Natural killer cell (primary cell): Measurements from ENCODE around the gene POLR1A. TPM values are rescaled to one million over a fixed set of nuclear protein-coding genes. Genes with fewer than 3 reads are reported as not detected.

Source experiments
- ATAC-seq, 3 donors: fragments of 150-1000 bp in 2 of 3; fragments of 200-7000 bp in 1 of 3; cut with Tn5 transposase; 1 replicate in 1 of 3; 2 replicates in 2 of 3; pipeline ENCODE4 v1.10.0; 2021; ENCODE audit warnings: mild to moderate bottlenecking in 2 of 3, moderate library complexity in 2 of 3
- DNase-seq, 2 donors: peaks; one replicate each; pipeline versions ENCODE4 v3.0.0 to v3.0.0-alpha.2; 2013 to 2021; ENCODE audit warnings: mixed read lengths in 1 of 2
- H3K27ac ChIP-seq: one replicate; pipeline ENCODE4 v1.5.1; 2013; ENCODE audit warnings: mild to moderate bottlenecking, low read length
- H3K27me3 ChIP-seq: one replicate; pipeline ENCODE4 v1.6.1; 2013; ENCODE audit warnings: low read length; ENCODE audit not compliant: control insufficient read depth, insufficient read depth
- H3K36me3 ChIP-seq: one replicate; pipeline ENCODE4 v1.6.1; 2013; ENCODE audit warnings: low read length; ENCODE audit not compliant: control insufficient read depth, insufficient read depth
- H3K4me1 ChIP-seq: one replicate; pipeline ENCODE4 v1.6.1; 2013; ENCODE audit warnings: low read length; ENCODE audit not compliant: control insufficient read depth, insufficient read depth
- H3K4me3 ChIP-seq: one replicate; pipeline ENCODE4 v1.5.1; 2013; ENCODE audit warnings: low read length
- H3K9me3 ChIP-seq: one replicate; pipeline ENCODE4 v1.6.1; 2013; ENCODE audit warnings: low read length; ENCODE audit not compliant: control insufficient read depth, insufficient read depth
- H3K27ac Mint-ChIP-seq, 2 donors: one replicate each; pipeline ENCODE4 v1.8.0; 2022; ENCODE audit warnings: mild to moderate bottlenecking in 2 of 2, mixed read lengths in 2 of 2, moderate library complexity in 1 of 2
- H3K27me3 Mint-ChIP-seq, 2 donors: one replicate each; pipeline ENCODE4 v1.8.0; 2022; ENCODE audit warnings: low read depth in 2 of 2, mixed read lengths in 2 of 2
- H3K36me3 Mint-ChIP-seq: one replicate; pipeline ENCODE4 v1.8.0; 2022; ENCODE audit warnings: mixed read lengths
- H3K4me1 Mint-ChIP-seq, 2 donors: one replicate each; pipeline ENCODE4 v1.8.0; 2022; ENCODE audit warnings: mixed read lengths in 2 of 2
- H3K4me3 Mint-ChIP-seq: one replicate; pipeline ENCODE4 v1.8.0; 2022; ENCODE audit warnings: mild to moderate bottlenecking, moderate library complexity, mixed read lengths
- H3K9me3 Mint-ChIP-seq, 2 donors: one replicate each; pipeline ENCODE4 v1.8.0; 2022; ENCODE audit warnings: mixed read lengths in 2 of 2
- WGBS: methylation state at CpG from one replicate; pipeline ENCODE4 v1.1.7; 2013; ENCODE audit warnings: missing lambda C conversion rate; ENCODE audit not compliant: insufficient coverage; 5-methylcytosine and 5-hydroxymethylcytosine counted together
- intact Hi-C: fragments of 100-400 bp; cut with micrococcal nuclease; formaldehyde crosslinking; loops from one replicate; pipeline ENCODE4 v1.14.2; 2022
- total RNA-seq, 4 donors: library from RNA; stranded (reverse); fragments of 120-200 nt in 1 of 4; gene quantifications; one replicate each; pipeline versions ENCODE4 v1.2.3 to v1.2.4, GENCODE V29; 2013 to 2022
- TF ChIP-seq, protein P1 (sequence below): fragments of 200-600 bp; IDR thresholded peaks from one replicate; pipeline ENCODE4 v1.8.0; 2022; ENCODE audit warnings: antibody characterized with exemption

Gene POLR1A
- total RNA-seq, 3 donors from 2014 or later (not counting 1 experiment from before 2014, with no cell fraction given) = 19.7 to 26.5 (median 22.8) TPM

DNA sequence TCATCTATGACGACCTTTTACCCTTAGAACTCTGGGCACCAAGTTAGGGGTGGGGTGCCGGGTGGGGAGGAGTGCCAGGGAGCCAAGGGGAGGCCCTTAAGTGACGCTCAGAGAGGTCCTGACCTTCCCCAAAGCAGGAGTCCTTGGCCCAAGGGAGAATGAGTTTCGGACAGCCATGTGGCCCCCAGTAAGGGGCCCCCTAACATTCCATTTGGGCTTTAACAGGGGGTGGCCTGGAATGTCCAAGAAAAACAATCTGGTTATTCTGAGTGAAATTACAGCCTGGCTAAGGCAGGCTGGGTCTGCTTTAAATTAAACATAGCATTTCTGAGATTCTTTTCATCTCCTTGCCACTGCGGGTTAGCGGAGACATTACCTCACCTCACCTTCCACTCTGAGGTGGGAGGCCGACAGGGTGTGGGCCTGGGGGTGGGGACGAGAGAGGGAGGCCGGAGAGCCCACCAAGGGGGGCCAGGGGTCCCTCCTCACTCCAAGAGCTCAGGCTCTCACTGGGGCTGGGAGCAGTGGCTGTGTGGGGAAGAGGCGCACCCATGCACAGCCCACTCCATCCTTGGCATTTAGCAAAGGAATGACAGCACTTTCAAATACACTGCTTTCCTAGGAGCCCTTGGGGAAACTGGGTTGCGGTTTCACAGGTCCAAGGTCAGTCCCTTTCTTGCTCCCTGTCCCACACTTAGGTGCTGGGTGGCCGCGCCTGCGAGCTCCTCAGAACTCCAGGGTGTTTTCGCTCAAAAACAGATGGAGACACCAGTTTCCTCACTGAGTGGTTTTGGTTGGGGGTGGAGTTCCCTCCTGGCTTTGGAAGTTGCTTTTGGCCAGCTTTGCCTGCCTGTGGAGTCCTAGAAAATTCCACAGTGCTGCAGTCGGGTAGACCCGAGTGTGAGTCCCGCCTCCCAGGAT lies 107.4 kb downstream of the POLR1A start:
- Mint-ChIP-seq H3K9me3 (no peaks in the 10 kb centered on the region), H3K4me1 (peaks cover 40 to 64% of the 10 kb centered on the region in 2 donors), H3K27ac (peak overlapping the region; percentile 83 to 88), H3K36me3 (no peaks in the 10 kb centered on the region), H3K27me3 (no peaks in the 10 kb centered on the region), H3K4me3 (no peak overlapping the region)
- H3K4me3 ChIP-seq = no peak overlapping the region
- DNase-seq (peak in 1 of 2 donors; percentile 32), ATAC-seq (no peak)
- intact Hi-C loops = loop anchor here (5.0 kb wide), 1 partner anchor 39 kb away; no protein-coding TSS in a partner anchor
- H3K4me1 ChIP-seq = peaks cover 73% of the 10 kb centered on the region
- 83% methylated on average over 14 of the region's 18 CpGs for WGBS
- TF ChIP-seq, protein P1, sequence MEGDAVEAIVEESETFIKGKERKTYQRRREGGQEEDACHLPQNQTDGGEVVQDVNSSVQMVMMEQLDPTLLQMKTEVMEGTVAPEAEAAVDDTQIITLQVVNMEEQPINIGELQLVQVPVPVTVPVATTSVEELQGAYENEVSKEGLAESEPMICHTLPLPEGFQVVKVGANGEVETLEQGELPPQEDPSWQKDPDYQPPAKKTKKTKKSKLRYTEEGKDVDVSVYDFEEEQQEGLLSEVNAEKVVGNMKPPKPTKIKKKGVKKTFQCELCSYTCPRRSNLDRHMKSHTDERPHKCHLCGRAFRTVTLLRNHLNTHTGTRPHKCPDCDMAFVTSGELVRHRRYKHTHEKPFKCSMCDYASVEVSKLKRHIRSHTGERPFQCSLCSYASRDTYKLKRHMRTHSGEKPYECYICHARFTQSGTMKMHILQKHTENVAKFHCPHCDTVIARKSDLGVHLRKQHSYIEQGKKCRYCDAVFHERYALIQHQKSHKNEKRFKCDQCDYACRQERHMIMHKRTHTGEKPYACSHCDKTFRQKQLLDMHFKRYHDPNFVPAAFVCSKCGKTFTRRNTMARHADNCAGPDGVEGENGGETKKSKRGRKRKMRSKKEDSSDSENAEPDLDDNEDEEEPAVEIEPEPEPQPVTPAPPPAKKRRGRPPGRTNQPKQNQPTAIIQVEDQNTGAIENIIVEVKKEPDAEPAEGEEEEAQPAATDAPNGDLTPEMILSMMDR = no peak
- no peaks in the 10 kb centered on the region for H3K27me3 ChIP-seq
- H3K36me3 ChIP-seq = no peaks in the 10 kb centered on the region
- peak overlapping the region; percentile 72 for H3K27ac ChIP-seq
- H3K9me3 ChIP-seq = no peaks in the 10 kb centered on the region

DNA sequence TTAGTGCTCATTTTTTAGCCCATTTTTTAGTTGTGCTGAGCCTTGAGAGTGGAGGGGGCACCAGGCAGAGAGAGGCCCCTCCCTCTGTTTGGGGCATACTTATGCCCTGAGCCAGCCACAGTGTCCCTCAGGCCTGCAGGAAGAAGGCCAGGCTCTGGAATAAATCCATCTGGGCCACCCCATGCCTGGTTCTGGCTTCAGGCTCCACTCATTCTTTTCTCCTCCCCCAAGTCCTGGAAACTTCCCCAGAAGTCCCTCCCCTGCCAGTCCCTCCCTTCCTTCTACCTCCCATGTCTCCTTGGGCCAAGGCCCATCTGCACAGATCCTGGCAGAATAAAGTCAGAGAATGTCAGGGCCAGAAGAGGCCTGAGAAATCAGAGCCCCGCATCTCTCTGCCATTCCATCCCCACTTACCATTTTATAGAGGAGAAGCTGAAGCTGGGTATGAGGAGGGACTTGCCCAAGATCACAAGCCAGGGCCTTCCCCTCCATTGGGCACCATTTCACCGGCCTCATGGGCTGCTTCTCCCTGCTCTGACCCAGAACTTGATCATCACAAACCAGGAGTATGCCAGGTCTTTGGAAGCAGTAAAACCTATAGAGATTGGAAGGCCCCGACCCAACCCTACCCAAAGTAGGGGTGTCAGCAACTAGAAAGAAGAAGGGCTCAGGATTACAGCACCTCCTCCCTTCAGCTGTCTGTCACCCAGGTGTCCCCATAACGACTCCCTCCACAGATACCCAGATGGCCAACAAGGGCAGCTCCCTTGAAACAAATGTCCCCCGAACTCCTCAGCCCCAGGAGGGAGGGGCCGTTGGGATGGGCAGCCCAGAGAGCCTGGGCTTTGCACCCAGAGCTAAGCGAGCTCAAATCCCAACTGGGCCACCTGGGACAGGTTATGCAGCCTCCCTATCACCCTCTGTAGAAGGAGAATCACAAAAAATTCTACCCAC lies 108.4 kb downstream of the POLR1A start:
- peaks cover 40 to 64% of the 10 kb centered on the region in 2 donors for H3K4me1 Mint-ChIP-seq
- WGBS = 93% methylated on average over 5 of the region's 7 CpGs
- intact Hi-C loops = loop anchor here (5.0 kb wide), 1 partner anchor 40 kb away; no protein-coding TSS in a partner anchor
- no peak overlapping the region for H3K4me3 ChIP-seq
- TF ChIP-seq, protein P1 = no peak
- peak overlapping the region in 1 of 2 donors; percentile 63 for H3K27ac Mint-ChIP-seq
- no peak overlapping the region for H3K27ac ChIP-seq
- H3K4me3 Mint-ChIP-seq = no peak overlapping the region
- peaks cover 75% of the 10 kb centered on the region for H3K4me1 ChIP-seq
- H3K9me3 Mint-ChIP-seq = no peaks in the 10 kb centered on the region
- H3K36me3 ChIP-seq = no peaks in the 10 kb centered on the region
- DNase-seq (no peak), ATAC-seq (no peak)
- H3K9me3 ChIP-seq = no peaks in the 10 kb centered on the region
- no peaks in the 10 kb centered on the region for H3K27me3 Mint-ChIP-seq
- H3K36me3 Mint-ChIP-seq = no peaks in the 10 kb centered on the region
- no peaks in the 10 kb centered on the region for H3K27me3 ChIP-seq

DNA sequence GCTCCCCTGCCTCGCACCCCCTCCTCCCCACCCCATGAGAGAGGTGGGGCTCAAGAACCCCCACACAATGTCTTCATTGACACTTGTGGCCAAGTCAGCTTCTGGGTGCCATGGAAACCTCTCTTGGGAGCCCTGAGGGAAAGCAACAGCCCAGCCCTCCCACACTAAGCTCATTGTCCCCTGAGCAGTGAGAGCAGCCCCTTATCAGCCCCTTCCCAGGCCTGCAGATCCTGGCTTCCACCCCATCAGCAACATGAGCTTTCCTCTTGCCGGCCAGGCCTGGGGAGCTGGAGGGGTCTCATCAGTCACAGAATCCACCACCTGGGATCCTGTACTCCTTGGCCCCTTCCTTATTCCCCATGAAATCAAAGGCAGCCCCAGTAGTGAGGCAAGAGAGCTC lies 109.1 kb downstream of the POLR1A start:
- TF ChIP-seq, protein P1 = no peak
- H3K36me3 ChIP-seq = no peaks in the 10 kb centered on the region
- H3K27me3 Mint-ChIP-seq = no peaks in the 10 kb centered on the region
- no peaks in the 10 kb centered on the region for H3K36me3 Mint-ChIP-seq
- no peak for ATAC-seq
- WGBS = 77% methylated on average over 2 of the region's 2 CpGs
- no peaks in the 10 kb centered on the region for H3K9me3 Mint-ChIP-seq
- no peak for DNase-seq
- peak overlapping the region in 1 of 2 donors; percentile 63 for H3K27ac Mint-ChIP-seq
- no peak overlapping the region for H3K4me3 ChIP-seq
- intact Hi-C loops = loop anchor here (5.0 kb wide), 1 partner anchor 41 kb away; no protein-coding TSS in a partner anchor
- H3K27ac ChIP-seq = no peak overlapping the region
- H3K4me1 ChIP-seq = peaks cover 75% of the 10 kb centered on the region
- no peak overlapping the region for H3K4me3 Mint-ChIP-seq
- no peaks in the 10 kb centered on the region for H3K9me3 ChIP-seq
- H3K27me3 ChIP-seq = no peaks in the 10 kb centered on the region
- H3K4me1 Mint-ChIP-seq = peaks cover 40 to 64% of the 10 kb centered on the region in 2 donors
